ENCODE measurements around the gene UNC5A.

- TF ChIP-seq SMAD1 (IDR thresholded peaks at IDR 0.05; ENCODE audit: low read depth, partially characterized antibody) = no peak
- no peak for TF ChIP-seq EZH2 (IDR thresholded peaks at IDR 0.05; ENCODE audit: borderline replicate concordance, control insufficient read depth, low read depth, low read length)
- TF ChIP-seq POLR2AphosphoS5 (IDR thresholded peaks at IDR 0.05; ENCODE audit: low read length) = no peak
- no peak for TF ChIP-seq CBX3 (IDR thresholded peaks at IDR 0.05; ENCODE audit: borderline replicate concordance, low read depth)
- no peak for TF ChIP-seq EGR1 (IDR thresholded peaks at IDR 0.05; ENCODE audit: borderline replicate concordance in 1 of 2, low read depth in 2 of 2, low read length in 2 of 2)
- TF ChIP-seq ATF3 (IDR thresholded peaks at IDR 0.05; ENCODE audit: borderline replicate concordance, extremely low read depth, low read depth, low read length) = no peak
- TF ChIP-seq NR2C2 (IDR thresholded peaks at IDR 0.05; ENCODE audit: borderline replicate concordance, control insufficient read depth, insufficient read length, low read depth) = no peak
- TF ChIP-seq CTCF (IDR thresholded peaks at IDR 0.05 in 2 of 3, conservative IDR thresholded peaks at IDR 0.05 in 1 of 3; ENCODE audit: control insufficient read depth in 2 of 3, extremely low read depth in 1 of 3, insufficient read depth in 1 of 3, low read depth in 3 of 3, low read length in 3 of 3) = no peak
- TF ChIP-seq PBX3 (IDR thresholded peaks at IDR 0.05; ENCODE audit: insufficient replicate concordance, low read depth, low read length) = no peak
These were observed 96.4 kb downstream of the UNC5A start for GRCh38 chr5:176906796-176907195.

Data from GM12878 (cell line).